Medulla oblongata (tissue), 1 donor: ENCODE data around the gene PLCB4.

Source experiments
- DNase-seq: peaks from one replicate; pipeline ENCODE4 v3.0.0-alpha.2; 2015; ENCODE audit errors: extremely low spot score

Gene PLCB4

GRCh38 chr20:9518576-9519175 is 449.8 kb downstream of the PLCB4 start:
- DNase-seq: no peak

- DNase-seq: no peak
Measured at GRCh38 chr20:9520086-9520485, 451.2 kb downstream of the PLCB4 start.

GRCh38 chr20:9523636-9524035 is 454.7 kb downstream of the PLCB4 start:
- DNase-seq: no peak
